ENCODE measurements around the gene DENND1B.

Gene DENND1B

GRCh38 chr1:197775282-197776262 lies at the start of gene DENND1B (continued):
- TF ChIP-seq ZBTB11 (tag by site-specific recombination; conservative IDR thresholded peaks at IDR 0.05; ENCODE audit: low read depth) (no peak; the same call in none of the 2 replicates), ZNF175 (tag by site-specific recombination; IDR thresholded peaks at IDR 0.05) (no peak), ZNF112 (tag by site-specific recombination; IDR thresholded peaks at IDR 0.05) (no peak), EGR2 (tag by site-specific recombination; IDR thresholded peaks at IDR 0.05; ENCODE audit: low read depth) (peak; percentile 93), YY1 (tag by site-specific recombination; IDR thresholded peaks at IDR 0.05) (no peak), ZNF776 (tag by site-specific recombination; IDR thresholded peaks at IDR 0.05; ENCODE audit: borderline replicate concordance) (no peak), SP2 (tag by site-specific recombination; IDR thresholded peaks at IDR 0.05) (peak; percentile 49), KLF1 (tag by site-specific recombination; IDR thresholded peaks at IDR 0.05) (peak; percentile 38), SP7 (tag by site-specific recombination; IDR thresholded peaks at IDR 0.05) (no peak; the same call in none of the 2 replicates), ZNF501 (tag by site-specific recombination; IDR thresholded peaks at IDR 0.05) (peak; percentile 79; the same call in 1 of the 2 replicates), PRDM10 (tag by site-specific recombination; IDR thresholded peaks at IDR 0.05) (peak; percentile 98), ZNF488 (tag by site-specific recombination; IDR thresholded peaks at IDR 0.05) (no peak), ZNF654 (tag by site-specific recombination; IDR thresholded peaks at IDR 0.05; ENCODE audit: low read depth) (no peak), ZNF398 (tag by site-specific recombination; IDR thresholded peaks at IDR 0.05) (peak; percentile 44; the same call in 1 of the 2 replicates), ZNF48 (tag by site-specific recombination; IDR thresholded peaks at IDR 0.05) (no peak), ZNF433 (tag by site-specific recombination; IDR thresholded peaks at IDR 0.05; ENCODE audit: low read depth) (peak; percentile 71; the same call in 1 of the 2 replicates), ZNF549 (tag by site-specific recombination; IDR thresholded peaks at IDR 0.05) (no peak), ZNF510 (tag by site-specific recombination; IDR thresholded peaks at IDR 0.05; ENCODE audit: insufficient replicate concordance) (no peak), ZNF830 (tag by site-specific recombination; IDR thresholded peaks at IDR 0.05; ENCODE audit: low read depth) (no peak), ZNF184 (tag by site-specific recombination; IDR thresholded peaks at IDR 0.05) (no peak), ZNF449 (tag by site-specific recombination; IDR thresholded peaks at IDR 0.05) (0 out of 2 replicates have a peak, but pooled peaks have one; percentile 68), KLF8 (tag by site-specific recombination; IDR thresholded peaks at IDR 0.05) (peak; percentile 72; the same call in 1 of the 2 replicates), ZIC2 (tag by site-specific recombination; IDR thresholded peaks at IDR 0.05) (peak; percentile 33; the same call in 1 of the 2 replicates), GFI1B (tag by site-specific recombination; IDR thresholded peaks at IDR 0.05) (no peak), ZBTB8A (tag by site-specific recombination; IDR thresholded peaks at IDR 0.05) (peak; percentile 73), ZSCAN4 (tag by site-specific recombination; IDR thresholded peaks at IDR 0.05) (no peak)
